Measurements from ENCODE around the gene TH. TPM values are rescaled to one million over a fixed set of nuclear protein-coding genes. Genes with fewer than 3 reads are reported as not detected.

TH gene
- total RNA-seq, 2 experiments from 2014 or later: not detected

DNA sequence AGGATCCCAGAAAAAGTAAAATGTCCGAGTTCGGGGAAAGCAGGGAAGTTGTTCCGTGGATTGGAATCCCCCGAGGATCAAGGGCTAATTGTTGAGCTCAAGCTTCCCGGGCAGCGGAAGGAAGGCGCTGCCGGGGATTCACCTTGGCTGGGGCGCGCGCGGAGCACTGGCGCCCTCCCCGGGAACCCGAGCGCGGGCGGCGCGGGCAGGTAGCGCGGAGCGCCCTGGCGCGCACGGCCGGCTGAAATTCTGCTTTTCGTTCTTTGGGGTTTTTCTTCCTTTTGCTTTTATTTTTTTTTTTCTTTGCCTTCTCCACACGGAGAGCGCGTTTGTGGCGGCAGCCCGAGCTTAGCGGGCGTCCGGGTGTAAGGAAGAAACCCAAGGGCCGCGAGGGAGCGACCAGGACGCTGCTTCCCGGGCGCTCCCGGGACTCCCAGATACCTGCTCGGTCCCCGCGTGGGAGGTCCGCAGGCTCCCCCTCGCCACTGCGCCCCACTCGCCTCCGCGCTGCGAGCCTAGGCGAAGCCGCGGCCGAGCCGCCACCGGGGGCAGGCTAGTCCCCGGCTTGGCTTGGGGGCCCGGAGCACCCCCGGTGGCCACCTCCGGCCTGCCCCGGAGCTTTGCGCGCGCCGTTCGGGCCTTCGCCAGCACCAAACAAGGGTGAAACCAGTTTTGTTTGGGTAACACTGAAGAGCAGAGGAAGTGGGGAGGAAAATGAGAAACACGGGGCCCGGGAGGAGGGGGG is 27.6 kb downstream of the TH start:
- ChIA-PET POLR2A (no interaction called here), CTCF (ENCODE audit: unreplicated experiment) (no interaction called here)
- intact Hi-C loops (cut with micrococcal nuclease; ENCODE audit: unreplicated experiment): no loop called here

DNA sequence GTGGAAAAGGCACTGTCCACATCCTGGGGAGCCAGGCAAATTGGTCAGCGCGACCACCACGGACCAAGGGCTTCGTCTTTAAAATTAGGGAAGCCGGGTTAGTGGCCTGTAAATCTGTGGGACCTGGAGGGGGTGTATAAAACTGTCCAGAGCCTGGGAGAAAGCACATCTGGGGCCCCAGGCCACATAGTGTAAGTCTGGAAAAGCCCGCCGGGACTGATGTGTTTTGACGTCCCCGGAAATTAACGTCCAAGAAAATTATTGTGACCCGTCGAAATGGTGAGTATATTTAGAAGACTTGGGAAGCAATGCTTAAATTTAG is 28.2 kb downstream of the TH start:
- H3K4me3 ChIP-seq (ENCODE audit: low read depth, low read length, poor library complexity, severe bottlenecking): no peak overlapping the region
- TF ChIP-seq, protein P1, sequence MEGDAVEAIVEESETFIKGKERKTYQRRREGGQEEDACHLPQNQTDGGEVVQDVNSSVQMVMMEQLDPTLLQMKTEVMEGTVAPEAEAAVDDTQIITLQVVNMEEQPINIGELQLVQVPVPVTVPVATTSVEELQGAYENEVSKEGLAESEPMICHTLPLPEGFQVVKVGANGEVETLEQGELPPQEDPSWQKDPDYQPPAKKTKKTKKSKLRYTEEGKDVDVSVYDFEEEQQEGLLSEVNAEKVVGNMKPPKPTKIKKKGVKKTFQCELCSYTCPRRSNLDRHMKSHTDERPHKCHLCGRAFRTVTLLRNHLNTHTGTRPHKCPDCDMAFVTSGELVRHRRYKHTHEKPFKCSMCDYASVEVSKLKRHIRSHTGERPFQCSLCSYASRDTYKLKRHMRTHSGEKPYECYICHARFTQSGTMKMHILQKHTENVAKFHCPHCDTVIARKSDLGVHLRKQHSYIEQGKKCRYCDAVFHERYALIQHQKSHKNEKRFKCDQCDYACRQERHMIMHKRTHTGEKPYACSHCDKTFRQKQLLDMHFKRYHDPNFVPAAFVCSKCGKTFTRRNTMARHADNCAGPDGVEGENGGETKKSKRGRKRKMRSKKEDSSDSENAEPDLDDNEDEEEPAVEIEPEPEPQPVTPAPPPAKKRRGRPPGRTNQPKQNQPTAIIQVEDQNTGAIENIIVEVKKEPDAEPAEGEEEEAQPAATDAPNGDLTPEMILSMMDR (conservative IDR thresholded peaks at IDR 0.05; ENCODE audit: low read length): no peak
- no peak for TF ChIP-seq EZH2phosphoT487 (IDR thresholded peaks at IDR 0.05; ENCODE audit: borderline replicate concordance, low read depth, low read length)
- no TSS peak for BruUV-seq (replicated peaks)
- H2AFZ ChIP-seq (ENCODE audit: low read length): no peak overlapping the region
- no peaks in the 10 kb centered on the region for H3K4me1 ChIP-seq (ENCODE audit: insufficient read depth, low read length, poor library complexity, severe bottlenecking)
- intact Hi-C loops (cut with micrococcal nuclease; ENCODE audit: unreplicated experiment): no loop called here
- CTCF ChIA-PET (ENCODE audit: unreplicated experiment): no interaction called here
- H4K20me1 ChIP-seq (ENCODE audit: insufficient read depth, low read length): no peaks in the 10 kb centered on the region
- no peak for DNase-seq (ENCODE audit: low spot score)
- no peaks in the 10 kb centered on the region for H3K36me3 ChIP-seq (ENCODE audit: insufficient read depth, low read length)
- H3K27ac ChIP-seq (ENCODE audit: low read depth, low read length, poor library complexity, severe bottlenecking): no peak overlapping the region
- no peak overlapping the region for H3K4me2 ChIP-seq (ENCODE audit: low read length)
- H3K9me3 ChIP-seq (ENCODE audit: low read length): no peaks in the 10 kb centered on the region
- no peaks in the 10 kb centered on the region for H3K79me2 ChIP-seq (ENCODE audit: insufficient read depth, low read depth, low read length)
- POLR2A ChIA-PET: no interaction called here
- H3K9me2 ChIP-seq (ENCODE audit: insufficient read depth, low read length): no peaks in the 10 kb centered on the region

More for the DNA sequence above, 27.6 kb downstream of the TH start:
- Histone ChIP-seq H3K9me3 (ENCODE audit: low read length) (no peaks in the 10 kb centered on the region), H2AFZ (ENCODE audit: low read length) (no peak overlapping the region), H3K36me3 (ENCODE audit: insufficient read depth, low read length) (no peaks in the 10 kb centered on the region), H3K79me2 (ENCODE audit: insufficient read depth, low read depth, low read length) (no peaks in the 10 kb centered on the region), H3K4me3 (ENCODE audit: low read depth, low read length, poor library complexity, severe bottlenecking) (no peak overlapping the region), H4K20me1 (ENCODE audit: insufficient read depth, low read length) (no peaks in the 10 kb centered on the region), H3K9me2 (ENCODE audit: insufficient read depth, low read length) (no peaks in the 10 kb centered on the region), H3K4me1 (ENCODE audit: insufficient read depth, low read length, poor library complexity, severe bottlenecking) (no peaks in the 10 kb centered on the region), H3K4me2 (ENCODE audit: low read length) (no peak overlapping the region), H3K27ac (ENCODE audit: low read depth, low read length, poor library complexity, severe bottlenecking) (no peak overlapping the region)
- no peak for TF ChIP-seq EZH2phosphoT487 (IDR thresholded peaks at IDR 0.05; ENCODE audit: borderline replicate concordance, low read depth, low read length)
- TF ChIP-seq, protein P1 (conservative IDR thresholded peaks at IDR 0.05; ENCODE audit: low read length): 0 out of 2 replicates have a peak, but pooled peaks have one; percentile 14
- no TSS peak for BruUV-seq (replicated peaks)
- no peak for DNase-seq (ENCODE audit: low spot score)

DNA sequence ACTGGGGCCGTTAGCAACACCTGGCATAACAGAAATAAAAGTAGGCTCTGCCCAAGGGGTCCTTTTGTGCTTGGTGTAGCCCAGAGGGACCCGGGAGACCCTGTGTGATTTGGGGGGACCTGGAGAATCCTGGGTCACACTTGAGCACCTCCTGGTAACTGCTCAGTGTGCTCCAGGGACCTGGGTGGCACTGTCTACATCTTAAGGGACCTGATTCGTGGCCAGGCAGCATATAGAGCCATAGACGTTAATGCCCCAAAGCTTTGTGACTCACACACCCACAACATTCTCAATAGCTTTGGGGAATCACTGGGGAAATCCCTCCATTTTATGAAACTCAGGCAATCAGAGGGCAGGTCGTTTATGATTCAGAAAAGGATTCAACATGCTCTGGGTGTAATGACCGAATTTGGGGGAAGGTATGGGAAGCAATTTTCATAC is 28.8 kb downstream of the TH start:
- Histone ChIP-seq H3K9me2 (ENCODE audit: insufficient read depth, low read length) (no peaks in the 10 kb centered on the region), H3K9me3 (ENCODE audit: low read length) (no peaks in the 10 kb centered on the region), H2AFZ (ENCODE audit: low read length) (no peak overlapping the region), H4K20me1 (ENCODE audit: insufficient read depth, low read length) (no peaks in the 10 kb centered on the region), H3K27ac (ENCODE audit: low read depth, low read length, poor library complexity, severe bottlenecking) (no peak overlapping the region), H3K4me1 (ENCODE audit: insufficient read depth, low read length, poor library complexity, severe bottlenecking) (no peaks in the 10 kb centered on the region), H3K36me3 (ENCODE audit: insufficient read depth, low read length) (no peaks in the 10 kb centered on the region), H3K79me2 (ENCODE audit: insufficient read depth, low read depth, low read length) (no peaks in the 10 kb centered on the region), H3K4me3 (ENCODE audit: low read depth, low read length, poor library complexity, severe bottlenecking) (no peak overlapping the region), H3K4me2 (ENCODE audit: low read length) (no peak overlapping the region)
- no TSS peak for BruUV-seq (replicated peaks)
- ChIA-PET CTCF (ENCODE audit: unreplicated experiment) (no interaction called here), POLR2A (no interaction called here)
- DNase-seq (ENCODE audit: low spot score): no peak
- TF ChIP-seq EZH2phosphoT487 (IDR thresholded peaks at IDR 0.05; ENCODE audit: borderline replicate concordance, low read depth, low read length): no peak
- TF ChIP-seq, protein P1 (conservative IDR thresholded peaks at IDR 0.05; ENCODE audit: low read length): no peak
- intact Hi-C loops (cut with micrococcal nuclease; ENCODE audit: unreplicated experiment): no loop called here

All from OCI-LY7 (cell line).